ENCODE measurements around the gene NEBL.

- TF ChIP-seq CTCF (IDR thresholded peaks at IDR 0.05; ENCODE audit: low read depth, low read length) (no peak), EZH2phosphoT487 (IDR thresholded peaks at IDR 0.05; ENCODE audit: low read depth) (no peak)
Observed at GRCh38 chr10:20814116-20814515, 83.0 kb downstream of the NEBL start.
